OCI-LY3 (cell line): Measurements from ENCODE around the gene NANOG.

Experiments
- EZH2phosphoT487 ChIP-seq: fragments of 200-600 bp; shearing (Covaris generic); IDR thresholded peaks from 2 replicates; pipeline ENCODE4 v1.6.1; 2018; ENCODE audit warnings: antibody characterized with exemption, mixed run types, low read depth
- TF ChIP-seq, protein P1 (sequence below): fragments of 200-600, 300-600 bp; sonication (generic); IDR thresholded peaks from 2 replicates; pipeline ENCODE4 v1.5.1; 2014; ENCODE audit warnings: antibody characterized with exemption, low read length, low read depth

DNA sequence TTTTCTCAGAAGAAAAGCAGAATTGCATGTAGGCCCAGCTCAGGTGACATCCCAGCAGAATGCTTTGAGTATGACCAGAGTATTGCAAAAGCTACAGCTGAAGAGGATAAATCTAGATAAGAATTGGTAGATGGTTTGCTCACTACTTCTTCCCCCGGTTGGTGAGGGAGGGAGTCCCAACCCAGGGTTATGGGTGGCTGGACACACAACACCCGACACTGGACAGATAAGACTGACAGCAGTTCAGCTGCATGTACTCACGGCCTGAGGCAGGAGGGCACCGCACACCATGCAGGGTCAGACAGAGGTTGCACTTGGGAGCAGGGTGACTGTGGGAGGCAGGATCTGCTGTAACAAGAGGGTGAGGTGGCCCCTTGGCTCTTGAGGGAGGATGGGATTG is 40.4 kb upstream of the NANOG start:
- TF ChIP-seq, protein P1, sequence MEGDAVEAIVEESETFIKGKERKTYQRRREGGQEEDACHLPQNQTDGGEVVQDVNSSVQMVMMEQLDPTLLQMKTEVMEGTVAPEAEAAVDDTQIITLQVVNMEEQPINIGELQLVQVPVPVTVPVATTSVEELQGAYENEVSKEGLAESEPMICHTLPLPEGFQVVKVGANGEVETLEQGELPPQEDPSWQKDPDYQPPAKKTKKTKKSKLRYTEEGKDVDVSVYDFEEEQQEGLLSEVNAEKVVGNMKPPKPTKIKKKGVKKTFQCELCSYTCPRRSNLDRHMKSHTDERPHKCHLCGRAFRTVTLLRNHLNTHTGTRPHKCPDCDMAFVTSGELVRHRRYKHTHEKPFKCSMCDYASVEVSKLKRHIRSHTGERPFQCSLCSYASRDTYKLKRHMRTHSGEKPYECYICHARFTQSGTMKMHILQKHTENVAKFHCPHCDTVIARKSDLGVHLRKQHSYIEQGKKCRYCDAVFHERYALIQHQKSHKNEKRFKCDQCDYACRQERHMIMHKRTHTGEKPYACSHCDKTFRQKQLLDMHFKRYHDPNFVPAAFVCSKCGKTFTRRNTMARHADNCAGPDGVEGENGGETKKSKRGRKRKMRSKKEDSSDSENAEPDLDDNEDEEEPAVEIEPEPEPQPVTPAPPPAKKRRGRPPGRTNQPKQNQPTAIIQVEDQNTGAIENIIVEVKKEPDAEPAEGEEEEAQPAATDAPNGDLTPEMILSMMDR, result no peak
- no peak for TF ChIP-seq EZH2phosphoT487
